Endodermal cell (in vitro differentiated cells): Measurements from ENCODE around the gene MBP. TPM values are rescaled to one million over a fixed set of nuclear protein-coding genes. Genes with fewer than 3 reads are reported as not detected.

ENCODE experiments used
- DNase-seq: peaks from one replicate; pipeline ENCODE4 v3.0.0-alpha.2; 2017
- H3K27ac ChIP-seq: 2 replicates; pipeline ENCODE4 v1.5.1; 2013; ENCODE audit warnings: mild to moderate bottlenecking, low read depth, low read length, moderate library complexity
- H3K27me3 ChIP-seq: 2 replicates; pipeline ENCODE4 v1.6.1; 2013; ENCODE audit warnings: mild to moderate bottlenecking, low read length, moderate library complexity; ENCODE audit not compliant: insufficient read depth, control insufficient read depth, poor library complexity, severe bottlenecking
- H3K36me3 ChIP-seq: 2 replicates; pipeline ENCODE4 v1.7.0; 2013; ENCODE audit warnings: mild to moderate bottlenecking, low read length, moderate library complexity; ENCODE audit not compliant: control insufficient read depth, insufficient read depth
- H3K4me1 ChIP-seq: one replicate; pipeline ENCODE4 v1.7.0; 2013; ENCODE audit warnings: low read length; ENCODE audit not compliant: control insufficient read depth, insufficient read depth
- H3K4me3 ChIP-seq: 2 replicates; pipeline ENCODE4 v1.5.1; 2013; ENCODE audit warnings: mild to moderate bottlenecking, low read length, moderate library complexity
- H3K9ac ChIP-seq: 2 replicates; pipeline ENCODE4 v1.6.1; 2013; ENCODE audit warnings: mild to moderate bottlenecking, low read length, moderate library complexity; ENCODE audit not compliant: poor library complexity, severe bottlenecking; ENCODE audit errors: extremely low read depth
- H3K9me3 ChIP-seq: 2 replicates; pipeline ENCODE4 v1.6.1; 2013; ENCODE audit warnings: mild to moderate bottlenecking, low read length, moderate library complexity; ENCODE audit not compliant: control insufficient read depth
- H3K27ac Mint-ChIP-seq: 2 replicates; pipeline ENCODE4 v1.8.0; 2020; ENCODE audit warnings: mixed read lengths
- H3K27me3 Mint-ChIP-seq: 2 replicates; pipeline ENCODE4 v1.8.0; 2021; ENCODE audit warnings: mild to moderate bottlenecking, mixed read lengths; ENCODE audit not compliant: insufficient read depth
- H3K36me3 Mint-ChIP-seq: 2 replicates; pipeline ENCODE4 v1.8.0; 2020; ENCODE audit warnings: low read depth, mixed read lengths
- H3K4me1 Mint-ChIP-seq: 2 replicates; pipeline ENCODE4 v1.8.0; 2020; ENCODE audit warnings: mixed read lengths
- H3K4me3 Mint-ChIP-seq: 2 replicates; pipeline ENCODE4 v1.8.0; 2020; ENCODE audit warnings: mild to moderate bottlenecking, moderate library complexity, mixed read lengths
- H3K9me3 Mint-ChIP-seq: 2 replicates; pipeline ENCODE4 v1.8.0; 2020; ENCODE audit warnings: mild to moderate bottlenecking, mixed read lengths
- WGBS, 2 experiments: methylation state at CpG; one replicate each; pipeline versions ENCODE4 v1.1.5 to v1.1.7; 2013; ENCODE audit warnings: missing lambda C conversion rate in 2 of 2, mixed read lengths in 1 of 2; ENCODE audit not compliant: insufficient coverage in 1 of 2, insufficient read length in 1 of 2; 5-methylcytosine and 5-hydroxymethylcytosine counted together
- total RNA-seq, 2 donors: library from RNA; stranded (reverse); fragmentation: NEBNext Ultra II Directional in 1 of 2; extraction: Animal tissue kit (Norgen Biotek cat#: 25700) in 1 of 2; gene quantifications; 2 replicates in 1 of 2; 3 replicates in 1 of 2; pipeline ENCODE4 v1.2.1, GENCODE V29; 2021
- TF ChIP-seq, protein P1 (sequence below): fragments of 200-600 bp; sonication (generic); conservative IDR thresholded peaks from 2 replicates; pipeline ENCODE4 v1.5.0; 2021; ENCODE audit warnings: antibody characterized with exemption, mild to moderate bottlenecking

MBP gene
- total RNA-seq, 2 donors from 2014 or later: 16.3 to 19.0 TPM

DNA sequence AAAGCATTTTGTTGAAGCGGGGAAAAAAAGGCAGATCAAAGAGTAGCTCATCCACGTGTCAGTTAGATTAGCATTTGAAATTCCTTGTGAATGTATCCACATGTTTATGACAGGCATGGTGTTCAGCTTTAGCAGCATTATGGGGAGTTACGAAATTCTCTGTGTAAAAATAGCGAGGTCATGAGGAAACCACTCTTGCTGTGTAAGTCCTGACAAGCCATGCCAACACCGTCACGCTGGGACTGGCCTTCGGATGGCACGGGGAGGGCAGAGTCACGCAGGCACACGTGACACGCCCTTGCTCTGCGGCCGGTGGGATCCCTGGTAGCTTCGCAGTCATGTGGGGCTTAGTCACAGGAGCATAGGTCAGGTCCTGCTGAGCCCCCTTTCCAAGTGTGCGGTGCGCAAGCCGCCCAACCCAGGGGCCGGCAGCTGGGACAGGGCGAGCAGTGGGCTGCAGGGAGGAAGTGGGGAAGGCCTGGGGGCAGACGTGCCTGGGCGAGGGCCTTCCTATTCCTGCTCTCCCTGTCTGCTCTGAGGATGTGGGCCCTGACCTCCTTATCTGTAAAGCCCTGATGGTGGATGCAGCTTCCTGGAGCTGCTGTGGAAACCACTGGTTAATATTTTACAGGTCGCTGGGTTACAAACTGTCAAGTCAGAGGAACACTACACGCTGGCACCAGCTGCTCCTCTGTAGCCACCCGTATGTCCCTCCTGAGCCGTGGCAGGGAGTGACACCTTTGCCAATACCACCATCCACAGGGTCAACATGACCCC is 18.0 kb downstream of the MBP start:
- Mint-ChIP-seq H3K4me1 (peaks cover 38% of the 10 kb centered on the region), H3K36me3 (peaks cover 8% of the 10 kb centered on the region), H3K9me3 (no peaks in the 10 kb centered on the region), H3K27ac (peak overlapping the region; percentile 84), H3K27me3 (no peaks in the 10 kb centered on the region), H3K4me3 (no peak overlapping the region)
- no peak overlapping the region for H3K9ac ChIP-seq
- DNase-seq: no peak
- H3K4me1 ChIP-seq: peaks cover 14% of the 10 kb centered on the region
- no peaks in the 10 kb centered on the region for H3K9me3 ChIP-seq
- peak overlapping the region; percentile 9 for H3K27ac ChIP-seq
- WGBS, 2 experiments: 88% methylated on average over 14 to 25 of the region's 25 CpGs
- no peak overlapping the region for H3K4me3 ChIP-seq
- H3K27me3 ChIP-seq: no peaks in the 10 kb centered on the region
- H3K36me3 ChIP-seq: no peaks in the 10 kb centered on the region
- TF ChIP-seq, protein P1, sequence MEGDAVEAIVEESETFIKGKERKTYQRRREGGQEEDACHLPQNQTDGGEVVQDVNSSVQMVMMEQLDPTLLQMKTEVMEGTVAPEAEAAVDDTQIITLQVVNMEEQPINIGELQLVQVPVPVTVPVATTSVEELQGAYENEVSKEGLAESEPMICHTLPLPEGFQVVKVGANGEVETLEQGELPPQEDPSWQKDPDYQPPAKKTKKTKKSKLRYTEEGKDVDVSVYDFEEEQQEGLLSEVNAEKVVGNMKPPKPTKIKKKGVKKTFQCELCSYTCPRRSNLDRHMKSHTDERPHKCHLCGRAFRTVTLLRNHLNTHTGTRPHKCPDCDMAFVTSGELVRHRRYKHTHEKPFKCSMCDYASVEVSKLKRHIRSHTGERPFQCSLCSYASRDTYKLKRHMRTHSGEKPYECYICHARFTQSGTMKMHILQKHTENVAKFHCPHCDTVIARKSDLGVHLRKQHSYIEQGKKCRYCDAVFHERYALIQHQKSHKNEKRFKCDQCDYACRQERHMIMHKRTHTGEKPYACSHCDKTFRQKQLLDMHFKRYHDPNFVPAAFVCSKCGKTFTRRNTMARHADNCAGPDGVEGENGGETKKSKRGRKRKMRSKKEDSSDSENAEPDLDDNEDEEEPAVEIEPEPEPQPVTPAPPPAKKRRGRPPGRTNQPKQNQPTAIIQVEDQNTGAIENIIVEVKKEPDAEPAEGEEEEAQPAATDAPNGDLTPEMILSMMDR: no peak

DNA sequence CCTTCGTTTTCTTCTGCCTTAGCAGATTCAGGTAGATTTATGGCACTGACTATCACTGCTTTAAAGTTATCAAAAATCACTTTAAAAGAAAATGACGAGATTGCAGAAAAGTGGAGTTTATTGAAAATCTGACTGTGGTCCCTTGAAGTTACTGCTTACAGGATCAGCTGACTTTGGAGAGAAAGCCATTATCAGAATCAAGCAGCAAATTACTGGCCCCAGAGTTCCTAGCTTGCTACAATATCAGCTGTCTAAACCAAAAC is 18.5 kb downstream of the MBP start:
- TF ChIP-seq, protein P1: no peak
- H3K9me3 ChIP-seq: no peaks in the 10 kb centered on the region
- no peak overlapping the region for H3K4me3 ChIP-seq
- H3K4me1 ChIP-seq: peaks cover 14% of the 10 kb centered on the region
- H3K36me3 ChIP-seq: no peaks in the 10 kb centered on the region
- peaks cover 8% of the 10 kb centered on the region for H3K36me3 Mint-ChIP-seq
- no peak overlapping the region for H3K27ac Mint-ChIP-seq
- H3K27ac ChIP-seq: no peak overlapping the region
- H3K9ac ChIP-seq: no peak overlapping the region
- H3K27me3 Mint-ChIP-seq: no peaks in the 10 kb centered on the region
- H3K27me3 ChIP-seq: no peaks in the 10 kb centered on the region
- WGBS, 2 experiments: 89 to 97% methylated on average over 1 to 2 of the region's 2 CpGs
- no peak overlapping the region for H3K4me3 Mint-ChIP-seq
- DNase-seq: no peak
- peaks cover 38% of the 10 kb centered on the region for H3K4me1 Mint-ChIP-seq
- no peaks in the 10 kb centered on the region for H3K9me3 Mint-ChIP-seq

DNA sequence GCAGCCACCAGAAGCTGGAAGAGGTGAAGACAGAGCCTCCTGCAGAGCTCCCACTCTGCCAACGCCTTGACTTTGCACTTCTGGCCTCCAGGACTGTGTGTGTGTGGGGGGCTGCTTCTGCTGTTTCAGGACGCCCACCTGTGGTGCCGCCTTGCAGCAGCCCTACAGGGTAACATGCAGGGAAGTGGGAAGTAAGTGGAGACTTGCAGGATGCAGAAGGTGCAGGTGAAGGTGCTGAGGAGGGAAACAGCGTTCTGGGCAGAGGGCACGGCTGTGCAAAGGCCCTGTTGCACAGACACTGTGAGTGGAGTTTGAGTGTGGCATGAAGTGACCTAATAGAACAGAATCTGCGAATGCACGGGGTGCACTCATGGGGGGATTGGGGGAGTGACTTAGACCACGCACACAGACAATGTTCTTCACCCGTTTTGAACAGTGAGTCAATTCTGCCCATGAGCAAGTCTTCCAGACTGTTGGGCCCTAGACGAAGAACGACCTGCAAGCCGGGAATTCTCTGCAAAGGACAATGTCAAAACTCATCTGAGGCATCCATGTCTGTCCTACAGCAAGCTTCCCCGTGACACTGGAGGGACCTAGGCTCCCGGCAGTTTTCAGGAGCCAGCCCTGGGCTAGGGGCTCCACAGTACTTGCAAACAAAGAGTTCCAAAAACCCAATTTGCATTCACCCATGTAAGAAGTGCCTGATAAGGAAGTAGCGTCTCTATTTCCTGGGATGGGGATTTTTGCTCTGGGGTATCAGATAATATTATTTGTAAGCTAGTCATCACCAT is 19.0 kb downstream of the MBP start:
- TF ChIP-seq, protein P1: no peak
- Histone ChIP-seq H3K36me3 (no peaks in the 10 kb centered on the region), H3K4me3 (no peak overlapping the region), H3K9ac (no peak overlapping the region), H3K27me3 (no peaks in the 10 kb centered on the region), H3K9me3 (no peaks in the 10 kb centered on the region), H3K27ac (no peak overlapping the region), H3K4me1 (peaks cover 14% of the 10 kb centered on the region)
- Mint-ChIP-seq H3K9me3 (no peaks in the 10 kb centered on the region), H3K36me3 (peaks cover 8% of the 10 kb centered on the region), H3K27me3 (no peaks in the 10 kb centered on the region), H3K27ac (peak overlapping the region; percentile 31), H3K4me1 (peaks cover 38% of the 10 kb centered on the region), H3K4me3 (no peak overlapping the region)
- DNase-seq: peak; percentile 36
- 88 to 91% methylated on average over 11 to 15 of the region's 15 CpGs for WGBS, 2 experiments
